K562 (cell line): ENCODE measurements around the gene COQ7. TPM values are rescaled to one million over a fixed set of nuclear protein-coding genes. Genes with fewer than 3 reads are reported as not detected.

ENCODE experiments used
- ATAC-seq: fragments of 200-7000 bp; cut with Tn5 transposase; 3 replicates; pipeline ENCODE4 v1.9.1; 2020; ENCODE audit warnings: moderate library complexity
- BruUV-seq: library from RNA; stranded (reverse); fragments of 400-500 nt; replicated peaks from 2 replicates; lab custom pipeline; 2021; lab: Mats Ljungman, UMichigan
- CTCF ChIA-PET: fragments of 300-600 bp; formaldehyde crosslinking; extraction: SDS; loops from one replicate; lab custom pipeline; 2021; ENCODE audit warnings: low intra/inter-chr PET ratio; lab: Yijun Ruan, JAX
- POLR2A ChIA-PET: fragments of 300-600, 350-650 bp; sonication (Branson Sonifier 250); formaldehyde crosslinking; extraction: SDS; loops from one replicate; lab custom pipeline; 2021; ENCODE audit warnings: antibody characterized with exemption, inconsistent platforms; lab: Yijun Ruan, JAX
- DNase-seq, 4 experiments: peaks; one replicate each; pipeline versions ENCODE4 v3.0.0 to v3.0.0-alpha.2; 2011 to 2018; ENCODE audit warnings: low spot score in 3 of 4, mixed read lengths in 3 of 4; ENCODE audit errors: extremely low read depth in 1 of 4
- FAIRE-seq: peaks from 2 replicates; lab custom pipeline; 2011; peaks lifted over from hg19 to GRCh38; lab: Jason Lieb, UNC
- H2AFZ ChIP-seq: 2 replicates; pipeline ENCODE4 v1.6.0; 2011; ENCODE audit warnings: low read depth, low read length, control low read depth, inconsistent platforms
- H3K27ac ChIP-seq: fragments of 200-600 bp; 3 replicates; pipeline ENCODE4 v1.8.0; 2011; ENCODE audit warnings: low read depth, mild to moderate bottlenecking, control low read depth, inconsistent platforms, low read length, moderate library complexity, mixed read lengths; ENCODE audit errors: extremely low read depth
- H3K27me3 ChIP-seq, 2 experiments: fragments of 300-600 bp in 1 of 2; 2 replicates in 1 of 2; 3 replicates in 1 of 2; pipeline versions ENCODE4 v1.6.0 to v1.8.0; 2011; ENCODE audit warnings: inconsistent platforms in 2 of 2, low read length in 2 of 2, mild to moderate bottlenecking in 1 of 2, mixed read lengths in 1 of 2, moderate library complexity in 1 of 2; ENCODE audit not compliant: control insufficient read depth in 2 of 2, insufficient read depth in 2 of 2
- H3K36me3 ChIP-seq: fragments of 300-600 bp; 3 replicates; pipeline ENCODE4 v1.8.0; 2011; ENCODE audit warnings: mild to moderate bottlenecking, low read length, inconsistent platforms; ENCODE audit not compliant: control insufficient read depth, insufficient read depth
- H3K4me1 ChIP-seq, 2 experiments: fragments of 200-600 bp in 1 of 2; replicated peaks in 1 of 2; 2 replicates in 1 of 2; 3 replicates in 1 of 2; pipeline versions ENCODE4 v1.5.1 to v1.8.0; 2011; ENCODE audit warnings: inconsistent platforms in 2 of 2, low read length in 2 of 2, mild to moderate bottlenecking in 1 of 2, mixed read lengths in 1 of 2, moderate library complexity in 1 of 2; ENCODE audit not compliant: control insufficient read depth in 2 of 2, insufficient read depth in 2 of 2
- H3K4me2 ChIP-seq: 2 replicates; pipeline ENCODE4 v1.6.1; 2011; ENCODE audit warnings: low read length, control low read depth, inconsistent platforms, mixed read lengths; ENCODE audit not compliant: insufficient read depth
- H3K4me3 ChIP-seq: fragments of 200-600 bp; sonication (generic), shearing (Covaris generic); 2 replicates; pipeline ENCODE4 v1.5.1; 2016; ENCODE audit warnings: control low read depth, inconsistent platforms
- H3K79me2 ChIP-seq: fragments of 200-600 bp; 3 replicates; pipeline ENCODE4 v1.8.0; 2011; ENCODE audit warnings: low read length, inconsistent platforms; ENCODE audit not compliant: control insufficient read depth, insufficient read depth
- H3K9ac ChIP-seq, 2 experiments: 2 replicates each; pipeline versions ENCODE4 v1.6.0 to v1.6.1; 2011; ENCODE audit warnings: low read depth in 2 of 2, low read length in 2 of 2, control low read depth in 1 of 2, inconsistent platforms in 1 of 2, mild to moderate bottlenecking in 1 of 2, mixed read lengths in 1 of 2; ENCODE audit not compliant: insufficient read depth in 1 of 2
- H3K9me1 ChIP-seq: one replicate; pipeline ENCODE4 v1.6.0; 2011; ENCODE audit warnings: inconsistent platforms, mild to moderate bottlenecking, low read length, moderate library complexity; ENCODE audit not compliant: control insufficient read depth, insufficient read depth
- H3K9me3 ChIP-seq: replicated peaks from 2 replicates; pipeline ENCODE4 v1.5.1; 2011; ENCODE audit warnings: low read depth, low read length, inconsistent platforms; ENCODE audit not compliant: control insufficient read depth, insufficient read depth
- H4K20me1 ChIP-seq: replicated peaks from 2 replicates; pipeline ENCODE4 v1.6.1; 2011; ENCODE audit warnings: low read length, inconsistent platforms, mixed read lengths; ENCODE audit not compliant: control insufficient read depth, insufficient read depth
- CEBPG ChIP-seq, 3 experiments: fragments of 200-800 bp in 1 of 3; sonication (Bioruptor generic) in 1 of 3; sonication (generic) in 1 of 3; formaldehyde crosslinking in 1 of 3; IDR thresholded peaks in 2 of 3; conservative IDR thresholded peaks in 1 of 3; 2 replicates each; pipeline versions ENCODE4 v1.6.1 to v1.8.0; 2016 to 2022; ENCODE audit warnings: missing compliant biosample characterization in 2 of 3, missing genetic modification characterization in 2 of 3, mild to moderate bottlenecking in 1 of 3, missing genetic modification reagents in 1 of 3
- NONO ChIP-seq, 2 experiments: fragments of 200-400 bp in 1 of 2; fragments of 450-650 bp in 1 of 2; formaldehyde crosslinking in 1 of 2; IDR thresholded peaks; 2 replicates each; pipeline ENCODE4 v1.6.1; 2017; ENCODE audit warnings: low read depth in 2 of 2, mild to moderate bottlenecking in 2 of 2, moderate library complexity in 2 of 2, low read length in 1 of 2
- NRF1 ChIP-seq, 2 experiments: fragments of 450-650 bp; IDR thresholded peaks in 1 of 2; conservative IDR thresholded peaks in 1 of 2; 2 replicates each; pipeline ENCODE4 v1.6.1; 2014; ENCODE audit warnings: mild to moderate bottlenecking in 2 of 2
- RAD21 ChIP-seq, 2 experiments: fragments of 250-450 bp in 1 of 2; fragments of 450-650 bp in 1 of 2; sonication (Bioruptor Pico) in 1 of 2; formaldehyde crosslinking in 1 of 2; IDR thresholded peaks in 1 of 2; conservative IDR thresholded peaks in 1 of 2; 2 replicates each; pipeline versions ENCODE4 v1.4.0 to v1.8.0; 2020 to 2022; ENCODE audit warnings: mild to moderate bottlenecking in 2 of 2, moderate library complexity in 1 of 2
- REST ChIP-seq, 2 experiments: fragments of 450-650 bp; formaldehyde crosslinking in 1 of 2; IDR thresholded peaks; 2 replicates each; pipeline versions ENCODE4 v1.4.0 to v1.6.1; 2014 to 2020; ENCODE audit warnings: mild to moderate bottlenecking in 2 of 2, borderline replicate concordance in 1 of 2, low read depth in 1 of 2
- ZFP36 ChIP-seq: fragments of 150-350 bp; IDR thresholded peaks from 2 replicates; pipeline ENCODE4 v1.6.1; 2018; ENCODE audit warnings: low read length, low read depth; ENCODE audit not compliant: partially characterized antibody
- ZNF740 ChIP-seq, 3 experiments: fragments of 200-800 bp in 1 of 3; sonication (Bioruptor generic) in 1 of 3; sonication (generic) in 1 of 3; formaldehyde crosslinking in 1 of 3; IDR thresholded peaks; 2 replicates each; pipeline versions ENCODE4 v1.6.1 to v1.8.0; 2016 to 2022; ENCODE audit warnings: mild to moderate bottlenecking in 2 of 3, missing compliant biosample characterization in 2 of 3, missing genetic modification characterization in 2 of 3, missing genetic modification reagents in 1 of 3
- WGBS: fragments of 100-300 bp; shearing (Covaris generic); methylation state at CpG from one replicate; pipeline ENCODE4 v1.1.6; 2016; ENCODE audit warnings: low coverage, mixed read lengths; ENCODE audit not compliant: insufficient coverage; ENCODE audit errors: missing lambda C conversion rate; 5-methylcytosine and 5-hydroxymethylcytosine counted together
- in situ Hi-C: fragments of 300-500 bp; cut with MboI; formaldehyde crosslinking; loops from 4 replicates; pipeline ENCODE4 v1.15.0; 2018; ENCODE audit warnings: inconsistent platforms, mixed read lengths
- intact Hi-C: fragments of 100-400 bp; cut with micrococcal nuclease; formaldehyde crosslinking; loops from 2 replicates; pipeline ENCODE4 v1.14.2; 2022
- polyA plus RNA-seq, 8 experiments: library from polyadenylated mRNA; depleted of rRNA in 4 of 8; stranded (reverse) in 5 of 8; unstranded in 3 of 8; fragments of >200 nt; fragmentation: Nextera tagmentation in 2 of 8; fragmentation: Illumina TruSeq in 1 of 8; extraction: Ambion mirVana in 2 of 8; extraction: Trizol in 1 of 8; gene quantifications; 2 replicates each; pipeline versions ENCODE4 v1.2.1 to v1.2.3, GENCODE V29; 2011 to 2014; ENCODE audit warnings: inconsistent platforms in 1 of 8, missing spikeins in 1 of 8
- total RNA-seq, 7 experiments: library from RNA; depleted of rRNA in 6 of 7; stranded (reverse); fragments of >200 nt in 6 of 7; fragmentation: Illumina TruSeq in 2 of 7; extraction: Trizol in 2 of 7; gene quantifications; 2 replicates each; pipeline versions ENCODE4 v1.2.1 to v1.2.3, GENCODE V29; 2011 to 2021; ENCODE audit warnings: low replicate concordance in 1 of 7

COQ7 gene
- total and polyA plus RNA-seq, 9 of the 15 experiments (the other 6 are each of a cell fraction or from before 2014, with no cell fraction given): 2.3 to 26.1 (median 15.2) TPM

GRCh38 chr16:19086322-19087199 lies 19.1 kb downstream of the COQ7 start:
- FAIRE-seq (peak; percentile 91), DNase-seq (peak; percentile 84 to 89 (median 89)), ATAC-seq (peak; percentile 99)
- CTCF ChIA-PET: interaction anchor here (0.6 to 2.7 kb wide), 6 partner anchors 81 to 800 kb away, joined by 4 to 29 read pairs (median 6); partner anchors contain the start of gene CLEC19A
- no peaks in the 10 kb centered on the region for H3K36me3 ChIP-seq
- H2AFZ ChIP-seq: peak overlapping the region; percentile 82
- peak overlapping the region; percentile 24 for H3K4me3 ChIP-seq
- BruUV-seq: no TSS peak
- WGBS: 4% methylated on average over 48 of the region's 52 CpGs
- H3K27ac ChIP-seq: no peak overlapping the region
- no peaks in the 10 kb centered on the region for H3K9me3 ChIP-seq
- no peaks in the 10 kb centered on the region for H3K27me3 ChIP-seq
- in situ Hi-C loops (loop anchor here (5.0 to 10.0 kb wide), 2 partner anchors 291 to 428 kb away; no protein-coding TSS in a partner anchor), intact Hi-C loops (loop anchor here (1.0 to 5.0 kb wide), 4 partner anchors 80 to 289 kb away; partner anchors contain the start of gene TMC7)
- no peaks in the 10 kb centered on the region for H3K9me1 ChIP-seq
- H4K20me1 ChIP-seq: no peaks in the 10 kb centered on the region
- H3K4me1 ChIP-seq: peaks cover 10 to 13% of the 10 kb centered on the region in 2 experiments; a peak in 4 of 5 replicates
- peak overlapping the region in 1 of 2 experiments; percentile 23; a peak in 2 of 4 replicates for H3K9ac ChIP-seq
- POLR2A ChIA-PET: interaction anchor here (0.9 to 1.4 kb wide), 6 partner anchors 31 to 438 kb away, joined by 3 to 7 read pairs (median 4); partner anchors contain the start of gene CLEC19A
- peak overlapping the region; percentile 82 for H3K4me2 ChIP-seq
- H3K79me2 ChIP-seq: no peaks in the 10 kb centered on the region
- peak; percentile 98 to 99 for TF ChIP-seq RAD21 (CRISPR knock-in tag; conservative IDR thresholded peaks at IDR 0.05 in 1 of 2, IDR thresholded peaks at IDR 0.05 in 1 of 2)
- TF ChIP-seq NRF1 (conservative IDR thresholded peaks at IDR 0.05 in 1 of 2, IDR thresholded peaks at IDR 0.05 in 1 of 2): peak; percentile 66 to 74
- peak; percentile 78 for TF ChIP-seq CEBPG (CRISPR knock-in tag; IDR thresholded peaks at IDR 0.05)
- TF ChIP-seq CEBPG (tag; conservative IDR thresholded peaks at IDR 0.05 in 1 of 2, IDR thresholded peaks at IDR 0.05 in 1 of 2): peak in 1 of 2 experiments; percentile 64; a peak in 1 of 4 replicates
- TF ChIP-seq REST (IDR thresholded peaks at IDR 0.05; ENCODE audit: borderline replicate concordance): peak; percentile 95
- TF ChIP-seq REST (CRISPR knock-in tag; IDR thresholded peaks at IDR 0.05; ENCODE audit: low read depth): no peak
- TF ChIP-seq ZFP36: peak; percentile 11
- TF ChIP-seq ZNF740 (CRISPR knock-in tag; IDR thresholded peaks at IDR 0.05): 0 out of 2 replicates have a peak, but pooled peaks have one; percentile 37
- no peak for TF ChIP-seq ZNF740 (tag; IDR thresholded peaks at IDR 0.05)
- 0 out of 4 replicates have a peak, but pooled peaks of 1 of the 2 experiments have one; percentile 30 for TF ChIP-seq NONO (IDR thresholded peaks at IDR 0.05; ENCODE audit: low read depth in 2 of 2, low read length in 1 of 2)
